SU-DHL-6 (cell line): ENCODE measurements around the gene SLC22A3.

Experiments
- H2AFZ ChIP-seq: fragments of 200-600 bp; sonication (generic); 2 replicates; pipeline ENCODE4 v1.6.1; 2014; ENCODE audit warnings: low read depth, mild to moderate bottlenecking, moderate library complexity, mixed read lengths, antibody characterized with exemption, low read length; ENCODE audit not compliant: severe bottlenecking
- H3F3A ChIP-seq: fragments of 200-600 bp; shearing (Covaris generic); 2 replicates; pipeline ENCODE4 v1.6.0; 2016; ENCODE audit warnings: antibody characterized with exemption, mild to moderate bottlenecking; ENCODE audit not compliant: insufficient read depth
- H3K27ac ChIP-seq: fragments of 200-600 bp; sonication (generic); 2 replicates; pipeline ENCODE4 v1.5.1; 2016; ENCODE audit warnings: low read depth, mild to moderate bottlenecking, low read length, moderate library complexity, mixed read lengths
- H3K27me3 ChIP-seq: fragments of 200-600 bp; sonication (generic), shearing (Covaris generic); 2 replicates; pipeline ENCODE4 v1.6.0; 2014; ENCODE audit warnings: mild to moderate bottlenecking, low read length
- H3K36me3 ChIP-seq: fragments of 200-600 bp; sonication (generic); 2 replicates; pipeline ENCODE4 v1.6.1; 2014; ENCODE audit warnings: mild to moderate bottlenecking, low read length, mixed read lengths
- H3K4me2 ChIP-seq: fragments of 300-600, 200-600 bp; shearing (Covaris generic), sonication (generic); 2 replicates; pipeline ENCODE4 v1.6.0; 2014; ENCODE audit warnings: low read length, low read depth, mild to moderate bottlenecking; ENCODE audit not compliant: poor library complexity, severe bottlenecking
- H3K4me3 ChIP-seq: fragments of 200-600 bp; sonication (generic); 2 replicates; pipeline ENCODE4 v1.5.1; 2014; ENCODE audit warnings: antibody characterized with exemption, low read length, mild to moderate bottlenecking, mixed read lengths; ENCODE audit not compliant: insufficient read depth, poor library complexity, severe bottlenecking
- H3K79me2 ChIP-seq: fragments of 200-600 bp; sonication (generic); 2 replicates; pipeline ENCODE4 v1.6.1; 2014; ENCODE audit warnings: mild to moderate bottlenecking, low read length, moderate library complexity; ENCODE audit not compliant: insufficient read depth
- H3K9ac ChIP-seq: fragments of 200-600 bp; sonication (generic); 2 replicates; pipeline ENCODE4 v1.7.0; 2014; ENCODE audit warnings: mild to moderate bottlenecking, low read length
- H3K9me2 ChIP-seq: fragments of 200-600 bp; sonication (generic); replicated peaks from 2 replicates; pipeline ENCODE4 v1.6.1; 2014; ENCODE audit warnings: low read length; ENCODE audit not compliant: insufficient read depth
- H3K9me3 ChIP-seq: fragments of 200-600 bp; sonication (generic); 2 replicates; pipeline ENCODE4 v1.6.1; 2014; ENCODE audit warnings: low read length, mixed read lengths; ENCODE audit not compliant: insufficient read depth
- H4K20me1 ChIP-seq: fragments of 200-600 bp; sonication (generic); 2 replicates; pipeline ENCODE4 v1.6.1; 2014; ENCODE audit warnings: low read depth, mild to moderate bottlenecking, antibody characterized with exemption, low read length, moderate library complexity, mixed read lengths
- CTCF ChIP-seq: fragments of 200-600 bp; sonication (generic); IDR thresholded peaks from one replicate; pipeline ENCODE4 v1.5.1; 2017; ENCODE audit warnings: antibody characterized with exemption, mild to moderate bottlenecking, low read length, moderate library complexity; ENCODE audit not compliant: insufficient read depth, poor library complexity, severe bottlenecking
- EZH2phosphoT487 ChIP-seq: fragments of 200-600 bp; sonication (generic), shearing (Covaris generic); conservative IDR thresholded peaks from 2 replicates; pipeline ENCODE4 v1.6.1; 2018; ENCODE audit warnings: mild to moderate bottlenecking, antibody characterized with exemption, low read length, moderate library complexity, mixed read lengths

The SLC22A3 gene

DNA sequence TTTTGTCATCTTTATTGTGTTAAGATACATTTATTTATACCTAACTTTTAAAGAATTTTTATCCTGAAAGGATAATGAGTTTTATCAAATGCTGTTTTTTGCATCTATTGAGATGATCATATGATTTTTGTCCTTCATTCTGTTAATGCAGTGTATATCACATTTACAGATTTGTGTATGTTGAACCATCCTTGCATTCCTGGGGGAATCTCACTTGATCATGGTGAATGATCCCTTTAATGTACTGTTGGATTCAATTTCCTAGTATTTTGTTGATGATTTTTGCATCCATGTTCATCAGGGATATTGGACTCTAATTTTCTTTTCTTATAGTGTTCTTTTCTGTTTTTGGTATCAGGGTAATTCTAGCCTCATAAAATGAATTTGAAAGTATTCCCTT is 38.5 kb upstream of the SLC22A3 start:
- Histone ChIP-seq H3K27ac (no peak overlapping the region), H3K4me3 (no peak overlapping the region), H3K9me3 (peaks cover 12% of the 10 kb centered on the region; the same call in 1 of the 2 replicates), H3K9me2 (no peaks in the 10 kb centered on the region; the same call in 1 of the 2 replicates), H4K20me1 (no peaks in the 10 kb centered on the region), H3K36me3 (no peaks in the 10 kb centered on the region), H3K9ac (no peak overlapping the region), H3K79me2 (no peaks in the 10 kb centered on the region), H2AFZ (no peak overlapping the region), H3F3A (no peaks in the 10 kb centered on the region), H3K4me2 (no peak overlapping the region), H3K27me3 (no peaks in the 10 kb centered on the region)
- TF ChIP-seq EZH2phosphoT487 (no peak), CTCF (no peak)

GRCh38 chr6:160312900-160313299 is 35.3 kb upstream of the SLC22A3 start:
- no peaks in the 10 kb centered on the region; the same call in 1 of the 2 replicates for H3K9me2 ChIP-seq
- H3K4me2 ChIP-seq: no peak overlapping the region
- H3K27ac ChIP-seq: no peak overlapping the region
- peaks cover 12% of the 10 kb centered on the region; the same call in 1 of the 2 replicates for H3K9me3 ChIP-seq
- H3K27me3 ChIP-seq: no peaks in the 10 kb centered on the region
- no peaks in the 10 kb centered on the region for H3F3A ChIP-seq
- TF ChIP-seq EZH2phosphoT487 (no peak), CTCF (no peak)
- no peak overlapping the region for H3K9ac ChIP-seq
- H4K20me1 ChIP-seq: no peaks in the 10 kb centered on the region
- no peaks in the 10 kb centered on the region for H3K36me3 ChIP-seq
- no peak overlapping the region for H2AFZ ChIP-seq
- no peaks in the 10 kb centered on the region for H3K79me2 ChIP-seq
- no peak overlapping the region for H3K4me3 ChIP-seq

- Histone ChIP-seq H3K79me2 (no peaks in the 10 kb centered on the region), H2AFZ (no peak overlapping the region), H3K4me3 (no peak overlapping the region), H3F3A (no peaks in the 10 kb centered on the region), H3K36me3 (no peaks in the 10 kb centered on the region), H3K27me3 (no peaks in the 10 kb centered on the region), H3K9ac (no peak overlapping the region), H3K9me2 (no peaks in the 10 kb centered on the region), H3K9me3 (peaks cover 8% of the 10 kb centered on the region; the same call in 1 of the 2 replicates), H4K20me1 (no peaks in the 10 kb centered on the region), H3K27ac (no peak overlapping the region), H3K4me2 (no peak overlapping the region)
- no peak for TF ChIP-seq EZH2phosphoT487
Measured at GRCh38 chr6:160315310-160315709, 32.9 kb upstream of the SLC22A3 start.

DNA sequence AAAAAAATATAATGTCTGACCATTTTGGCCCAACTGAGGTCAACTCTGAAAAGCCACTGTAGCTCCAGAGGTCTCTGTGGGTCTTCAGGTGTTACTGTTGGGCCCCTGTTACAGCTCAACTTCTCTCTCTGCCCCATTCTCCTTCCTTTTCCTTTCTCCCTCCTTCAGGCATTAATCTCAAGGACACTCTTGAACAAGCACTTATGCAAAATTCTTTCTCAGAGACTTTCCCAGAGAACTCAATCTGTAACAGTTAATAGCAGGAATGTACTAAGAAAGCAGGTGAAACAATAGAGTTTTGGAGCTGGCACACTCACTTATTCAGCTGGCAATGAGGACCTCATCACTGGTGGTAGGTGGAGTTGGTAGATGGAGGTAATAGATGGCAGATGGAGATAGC is 31.9 kb upstream of the SLC22A3 start:
- no peak overlapping the region for H2AFZ ChIP-seq
- H3K9me3 ChIP-seq: peaks cover 8% of the 10 kb centered on the region; the same call in 1 of the 2 replicates
- TF ChIP-seq CTCF (no peak), EZH2phosphoT487 (no peak)
- no peak overlapping the region for H3K9ac ChIP-seq
- no peaks in the 10 kb centered on the region for H4K20me1 ChIP-seq
- H3K27ac ChIP-seq: no peak overlapping the region
- no peak overlapping the region for H3K4me2 ChIP-seq
- H3K4me3 ChIP-seq: no peak overlapping the region
- H3K36me3 ChIP-seq: no peaks in the 10 kb centered on the region
- H3F3A ChIP-seq: no peaks in the 10 kb centered on the region
- no peaks in the 10 kb centered on the region for H3K27me3 ChIP-seq
- no peaks in the 10 kb centered on the region for H3K79me2 ChIP-seq
- H3K9me2 ChIP-seq: no peaks in the 10 kb centered on the region
